H54 (cell line): Measurements from ENCODE around the gene PIGZ.

Source experiments
- DNase-seq: peaks from one replicate; pipeline ENCODE4 v3.0.0; 2011; ENCODE audit warnings: low spot score, mixed read lengths; ENCODE audit not compliant: insufficient read length
- FAIRE-seq: peaks from 3 replicates; lab custom pipeline; 2011; peaks lifted over from hg19 to GRCh38; lab: Jason Lieb, UNC
- POLR2A ChIP-seq: IDR thresholded peaks from 2 replicates; pipeline ENCODE4 v1.6.1; 2011; ENCODE audit warnings: low read depth, mild to moderate bottlenecking, low read length

The PIGZ gene, protein sequence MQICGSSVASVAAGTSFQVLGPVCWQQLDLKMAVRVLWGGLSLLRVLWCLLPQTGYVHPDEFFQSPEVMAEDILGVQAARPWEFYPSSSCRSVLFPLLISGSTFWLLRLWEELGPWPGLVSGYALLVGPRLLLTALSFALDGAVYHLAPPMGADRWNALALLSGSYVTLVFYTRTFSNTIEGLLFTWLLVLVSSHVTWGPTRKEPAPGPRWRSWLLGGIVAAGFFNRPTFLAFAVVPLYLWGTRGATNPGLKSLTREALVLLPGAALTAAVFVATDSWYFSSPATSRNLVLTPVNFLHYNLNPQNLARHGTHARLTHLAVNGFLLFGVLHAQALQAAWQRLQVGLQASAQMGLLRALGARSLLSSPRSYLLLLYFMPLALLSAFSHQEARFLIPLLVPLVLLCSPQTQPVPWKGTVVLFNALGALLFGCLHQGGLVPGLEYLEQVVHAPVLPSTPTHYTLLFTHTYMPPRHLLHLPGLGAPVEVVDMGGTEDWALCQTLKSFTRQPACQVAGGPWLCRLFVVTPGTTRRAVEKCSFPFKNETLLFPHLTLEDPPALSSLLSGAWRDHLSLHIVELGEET

GRCh38 chr3:196968233-196969133 is at the start of gene PIGZ:
Gene PIGZ, minus strand, starts transcription at chr3:196968833. Its CDS starts 16,802 bp downstream, at chr3:196952031.
- FAIRE-seq, result no peak
- peak; percentile 71 for DNase-seq
- peak; percentile 44 for TF ChIP-seq POLR2A

DNA sequence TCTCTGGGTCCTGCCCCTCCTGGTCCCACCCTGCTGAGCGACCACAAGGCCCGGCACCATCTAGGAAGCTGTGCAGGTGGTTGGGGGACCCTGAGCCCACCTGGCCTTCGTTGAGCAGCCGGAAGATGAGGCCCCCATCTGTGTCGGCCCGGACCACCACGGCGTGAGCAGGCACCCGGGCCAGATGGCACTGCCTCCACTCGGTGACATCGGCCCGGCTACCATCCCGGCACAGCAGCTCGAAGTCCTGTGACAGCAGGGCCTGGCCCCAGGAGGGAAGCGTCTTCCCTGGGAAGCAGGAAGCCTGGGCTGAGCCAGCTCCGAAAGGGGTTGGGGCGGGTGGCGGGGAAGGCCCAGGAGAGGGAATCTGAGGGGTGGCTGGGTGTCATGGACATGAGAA is 48.4 kb upstream of the PIGZ start:
- no peak for TF ChIP-seq POLR2A
- no peak for DNase-seq
- no peak for FAIRE-seq

DNA sequence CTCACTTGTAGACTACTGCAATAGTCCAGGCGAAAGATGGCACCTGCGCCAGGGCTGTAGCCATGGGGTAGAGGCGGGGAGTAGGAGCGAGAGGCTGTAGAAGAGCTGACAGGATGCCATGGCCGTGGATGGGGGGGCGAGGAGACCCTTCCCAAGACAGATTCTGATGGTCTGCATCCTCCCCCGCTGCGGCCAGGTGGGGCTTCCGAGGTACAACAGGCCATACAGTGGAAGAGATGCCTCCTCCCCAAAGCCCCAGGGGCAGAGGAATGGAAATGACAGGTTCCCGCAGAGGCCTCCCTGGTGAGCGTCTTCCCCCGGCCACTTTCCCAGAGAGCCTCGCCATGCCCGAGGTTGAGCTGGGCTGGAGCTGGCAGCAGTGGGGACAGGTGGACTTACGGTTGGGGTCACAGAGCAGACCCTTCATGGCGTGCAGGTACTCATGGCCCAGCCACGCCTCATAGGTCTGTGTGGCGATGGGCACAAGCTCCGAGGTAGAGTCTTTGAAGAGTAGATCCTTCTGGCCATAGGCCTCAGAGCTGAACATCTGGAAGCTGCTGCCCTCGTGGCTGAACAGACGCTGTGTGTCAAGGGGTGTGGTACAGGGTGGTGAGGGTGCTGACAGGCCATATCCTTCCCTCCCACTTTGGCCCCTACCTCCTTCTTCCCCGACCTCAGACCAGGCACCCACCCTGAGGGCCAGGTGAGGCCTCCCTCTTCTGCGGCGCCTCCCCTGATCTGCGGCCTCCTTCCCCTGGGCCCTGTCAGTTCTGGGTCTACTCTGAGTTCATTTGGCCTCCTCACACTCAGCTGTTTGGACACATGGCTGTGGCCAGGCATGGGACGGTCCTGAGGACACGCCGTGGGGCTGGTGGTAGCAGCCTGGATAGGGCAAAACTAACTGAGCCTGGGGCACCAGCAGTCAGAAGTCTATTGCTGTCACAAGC is 47.4 kb upstream of the PIGZ start:
- DNase-seq (no peak), FAIRE-seq (no peak)
- TF ChIP-seq POLR2A, result no peak

DNA sequence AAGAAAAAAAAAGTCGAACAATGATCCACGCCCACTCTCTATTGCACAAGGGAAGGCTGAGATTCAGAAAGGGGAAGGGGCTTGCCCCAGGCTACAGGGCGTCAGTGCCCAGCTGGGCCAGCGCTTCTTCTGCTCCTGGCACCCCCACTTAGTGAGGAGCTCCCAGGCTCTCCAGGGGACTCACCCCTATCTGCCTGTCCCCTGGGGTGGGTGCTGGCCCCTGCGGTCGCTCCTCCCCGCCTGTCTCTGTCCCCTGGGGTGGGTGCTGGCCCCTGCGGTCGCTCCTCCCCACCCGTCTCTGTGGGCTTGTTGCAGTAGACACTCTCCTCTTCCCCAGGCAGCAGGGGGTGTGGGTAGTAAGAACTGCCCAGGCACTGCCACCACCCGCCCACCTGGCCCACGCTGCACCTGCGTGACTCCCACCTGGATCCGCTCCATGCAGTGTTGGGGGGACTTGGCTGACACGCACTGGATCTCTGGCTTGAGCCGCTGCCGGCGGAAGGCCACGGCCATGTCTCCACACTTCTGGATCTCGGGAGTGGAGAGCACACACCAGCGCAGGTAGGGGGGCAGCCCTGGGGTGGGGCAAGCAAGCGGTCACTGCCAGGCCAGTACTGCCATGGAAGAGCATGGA is 46.4 kb upstream of the PIGZ start:
- no peak for DNase-seq
- FAIRE-seq, result no peak
- no peak for TF ChIP-seq POLR2A

DNA sequence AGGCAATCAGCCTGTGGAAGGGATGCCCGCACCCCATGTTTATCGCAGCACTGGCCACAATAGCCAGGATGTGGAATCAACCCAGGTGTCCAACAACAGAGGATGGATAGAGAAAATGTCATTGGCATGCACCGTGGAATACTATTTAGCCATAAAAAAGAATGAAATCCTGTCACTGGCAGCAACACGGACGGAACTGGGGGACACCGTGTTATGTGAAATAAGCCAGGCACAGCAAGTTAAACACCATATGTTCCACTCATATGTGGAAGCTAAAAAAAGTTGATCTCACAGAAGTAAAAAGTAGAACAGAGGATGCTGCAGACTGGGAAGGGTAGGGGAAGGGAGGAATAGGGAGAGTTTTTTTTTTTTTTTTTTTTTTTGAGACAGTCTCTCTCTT is 45.4 kb upstream of the PIGZ start:
- DNase-seq, result no peak
- FAIRE-seq, result no peak
- no peak for TF ChIP-seq POLR2A

DNA sequence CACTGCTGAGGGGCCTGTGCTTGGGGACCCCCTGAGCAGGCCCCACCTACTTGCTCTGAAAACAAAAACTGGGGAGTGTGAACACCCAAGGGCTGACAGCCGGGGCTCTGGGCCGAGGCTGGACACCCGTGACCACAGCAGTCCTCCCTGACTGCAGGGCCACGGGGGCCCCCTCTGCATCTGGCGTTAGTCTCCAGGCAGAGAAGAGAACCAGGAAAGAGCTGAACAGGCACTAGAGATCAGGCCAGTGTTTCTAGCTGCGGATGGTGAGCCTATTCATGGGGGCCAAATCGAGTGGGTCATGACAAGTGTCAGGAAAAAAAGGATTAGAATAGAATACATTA is 43.9 kb upstream of the PIGZ start:
- no peak for FAIRE-seq
- no peak for TF ChIP-seq POLR2A
- no peak for DNase-seq

GRCh38 chr3:197011780-197012539 is 43.3 kb upstream of the PIGZ start:
- DNase-seq (no peak), FAIRE-seq (no peak)
- no peak for TF ChIP-seq POLR2A

DNA sequence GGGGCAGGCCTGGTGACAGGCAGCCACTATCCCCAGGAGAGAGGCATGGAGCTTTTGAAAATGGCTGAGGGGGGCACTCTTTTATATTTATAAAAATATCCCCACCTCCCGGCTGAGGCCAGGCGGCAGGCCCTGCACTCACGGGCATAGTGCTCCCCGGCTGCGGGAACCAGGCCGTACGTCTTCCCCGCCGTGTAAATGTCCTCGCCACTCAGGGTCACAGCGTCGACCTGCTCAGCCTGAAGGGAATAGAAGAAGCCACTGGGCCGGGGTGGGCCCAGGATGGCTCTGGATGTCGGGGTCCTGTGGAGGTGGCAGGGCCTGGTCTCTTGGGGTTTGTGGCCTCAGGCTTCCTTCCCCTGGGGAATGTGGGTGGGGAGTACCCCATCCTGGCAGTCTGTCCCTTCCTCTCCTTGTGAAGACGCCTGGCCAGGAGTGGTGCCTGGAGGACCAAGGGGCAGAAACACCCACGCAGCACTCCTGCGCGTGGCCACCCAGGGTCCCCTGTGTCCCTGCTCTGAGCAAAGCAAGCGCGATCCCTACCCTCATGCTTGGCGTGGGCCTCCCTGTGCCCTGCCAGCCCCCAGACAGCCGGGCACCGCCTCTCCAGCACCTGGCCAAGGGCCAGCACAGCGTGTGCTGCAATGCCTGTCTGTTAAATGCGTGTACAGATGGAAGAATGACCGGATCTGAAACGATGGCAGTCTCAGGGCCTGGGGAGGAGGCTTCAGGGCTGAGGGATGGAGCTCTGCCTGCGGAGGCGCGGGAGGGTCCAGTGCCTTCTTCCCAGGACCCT is 42.1 kb upstream of the PIGZ start:
- TF ChIP-seq POLR2A, result no peak
- DNase-seq (no peak), FAIRE-seq (no peak)

DNA sequence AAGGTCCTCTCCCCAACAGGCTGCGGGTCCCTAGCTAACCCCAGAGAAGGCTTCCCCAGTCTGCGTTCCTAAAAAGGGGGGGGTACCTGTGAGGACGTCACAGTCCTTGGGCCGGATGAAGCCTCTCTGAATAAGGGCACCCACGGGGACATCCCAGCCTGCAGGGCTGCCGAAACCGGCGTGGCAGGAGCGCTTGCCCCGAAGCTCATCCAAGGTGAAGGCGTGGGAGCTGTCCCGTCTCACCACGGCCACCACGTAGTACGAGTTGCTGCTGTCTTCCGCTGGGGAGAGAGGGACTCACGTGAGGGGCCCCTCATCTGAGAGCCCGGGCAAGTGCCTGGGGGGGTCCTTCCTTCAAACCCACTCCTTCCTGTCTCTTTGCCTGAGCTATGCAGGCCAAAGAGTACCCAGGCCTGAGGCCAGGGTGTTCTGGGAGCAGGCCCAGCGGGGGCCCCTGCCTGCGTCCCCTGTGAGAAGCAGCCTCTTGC is 40.9 kb upstream of the PIGZ start:
- TF ChIP-seq POLR2A, result no peak
- FAIRE-seq, result no peak
- no peak for DNase-seq

DNA sequence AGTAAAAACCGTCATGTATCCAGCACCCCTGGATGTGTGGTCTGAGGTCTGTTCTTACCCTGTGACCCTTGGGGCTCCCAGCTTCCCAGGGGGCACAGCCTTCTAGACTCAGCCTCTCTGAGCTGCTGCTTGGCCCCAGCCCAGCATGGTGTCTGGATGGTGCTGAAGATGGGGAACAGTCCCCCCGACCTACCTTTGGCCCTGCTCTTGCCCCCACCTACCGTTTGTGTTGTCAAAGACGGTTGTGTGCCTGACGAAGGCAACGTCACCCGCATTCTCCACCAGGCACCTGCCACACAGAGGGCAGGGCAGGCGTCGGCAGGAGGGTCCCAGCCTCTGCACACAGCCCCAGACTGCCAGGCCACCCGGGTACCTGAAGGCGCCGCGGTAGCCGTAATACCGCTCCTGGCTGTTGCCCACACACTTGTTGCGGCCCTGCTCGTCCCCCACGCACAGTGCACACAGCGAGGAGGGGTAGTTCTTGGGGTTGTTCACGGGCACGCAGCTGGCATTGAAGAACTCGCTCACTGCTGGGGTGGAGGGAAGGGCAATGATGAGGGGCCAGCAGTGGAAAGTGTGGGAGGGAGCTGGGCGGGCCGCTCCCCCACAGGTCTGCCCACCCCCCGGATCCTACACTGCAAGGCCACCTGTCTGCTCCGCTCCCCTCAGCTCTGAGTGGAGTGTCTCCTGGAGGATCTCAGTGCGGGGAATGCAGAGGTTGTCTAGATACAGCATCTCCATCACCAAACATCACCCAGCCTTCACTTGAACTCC is 40.0 kb upstream of the PIGZ start:
- TF ChIP-seq POLR2A, result no peak
- FAIRE-seq (no peak), DNase-seq (no peak)
